Measurements from ENCODE around the gene GBP3. TPM values are rescaled to one million over a fixed set of nuclear protein-coding genes. Genes with fewer than 3 reads are reported as not detected.

GBP3 gene
- total and polyA plus RNA-seq, 2 experiments from 2014 or later = 0.13 TPM; not detected in 1

DNA sequence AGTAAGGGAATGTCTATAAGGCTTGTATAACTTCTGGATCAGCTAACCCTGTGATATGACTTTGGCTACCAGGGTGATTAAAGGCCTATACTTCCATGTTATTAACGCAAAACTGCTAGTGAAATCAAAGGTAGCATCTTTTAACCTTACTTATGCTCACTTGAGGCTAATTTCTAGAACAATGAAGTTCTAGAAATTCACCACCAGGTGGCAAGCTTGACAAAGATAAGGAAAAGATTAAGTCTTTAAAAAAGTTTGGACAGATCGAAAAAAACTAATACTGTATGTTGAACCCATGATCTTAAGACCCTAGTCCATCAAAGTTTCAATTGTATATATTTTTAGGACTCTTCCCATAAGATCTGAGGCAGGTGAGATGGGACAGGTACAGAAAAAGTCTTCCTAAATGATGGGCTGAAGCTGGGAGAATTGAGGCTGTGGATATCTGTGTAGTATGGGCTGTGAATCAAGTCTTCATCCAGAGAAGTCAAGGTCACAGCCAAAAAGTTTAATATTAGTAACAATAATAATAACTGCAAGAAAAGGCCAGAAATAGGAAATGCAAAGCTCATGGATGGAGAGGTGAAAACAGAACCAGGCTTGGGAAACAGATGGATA, 49.0 kb downstream of the GBP3 start:
- Histone ChIP-seq H3K79me2 (replicated peaks; ENCODE audit: insufficient read depth) (peaks cover 35% of the 10 kb centered on the region), H3K9me2 (ENCODE audit: insufficient read depth) (no peaks in the 10 kb centered on the region), H4K20me1 (replicated peaks; ENCODE audit: insufficient read depth) (peaks cover 4% of the 10 kb centered on the region; the same call in 1 of the 2 replicates), H3K4me3 (no peak overlapping the region), H3F3A (replicated peaks; ENCODE audit: low read depth) (no peaks in the 10 kb centered on the region), H3K36me3 (ENCODE audit: insufficient read depth) (no peaks in the 10 kb centered on the region), H3K4me2 (no peak overlapping the region), H3K4me1 (ENCODE audit: insufficient read depth) (no peaks in the 10 kb centered on the region), H3K27me3 (ENCODE audit: insufficient read depth) (no peaks in the 10 kb centered on the region), H3K27ac (ENCODE audit: low read depth) (no peak overlapping the region), H2AFZ (no peak overlapping the region)
- H3K27me3 Mint-ChIP-seq (ENCODE audit: insufficient read depth, low read depth, poor library complexity) = peaks cover 8% of the 10 kb centered on the region
- no peak overlapping the region for H3K27ac Mint-ChIP-seq
- DNase-seq (ENCODE audit: low spot score) (peak; percentile 69), ATAC-seq (peak; percentile 32; the same call in 1 of the 3 replicates)
- TF ChIP-seq STAT1 (IDR thresholded peaks at IDR 0.05; ENCODE audit: unreplicated experiment) = no peak
- no peak for TF ChIP-seq NANOG (IDR thresholded peaks at IDR 0.05; ENCODE audit: borderline replicate concordance)
- TF ChIP-seq, protein P1, sequence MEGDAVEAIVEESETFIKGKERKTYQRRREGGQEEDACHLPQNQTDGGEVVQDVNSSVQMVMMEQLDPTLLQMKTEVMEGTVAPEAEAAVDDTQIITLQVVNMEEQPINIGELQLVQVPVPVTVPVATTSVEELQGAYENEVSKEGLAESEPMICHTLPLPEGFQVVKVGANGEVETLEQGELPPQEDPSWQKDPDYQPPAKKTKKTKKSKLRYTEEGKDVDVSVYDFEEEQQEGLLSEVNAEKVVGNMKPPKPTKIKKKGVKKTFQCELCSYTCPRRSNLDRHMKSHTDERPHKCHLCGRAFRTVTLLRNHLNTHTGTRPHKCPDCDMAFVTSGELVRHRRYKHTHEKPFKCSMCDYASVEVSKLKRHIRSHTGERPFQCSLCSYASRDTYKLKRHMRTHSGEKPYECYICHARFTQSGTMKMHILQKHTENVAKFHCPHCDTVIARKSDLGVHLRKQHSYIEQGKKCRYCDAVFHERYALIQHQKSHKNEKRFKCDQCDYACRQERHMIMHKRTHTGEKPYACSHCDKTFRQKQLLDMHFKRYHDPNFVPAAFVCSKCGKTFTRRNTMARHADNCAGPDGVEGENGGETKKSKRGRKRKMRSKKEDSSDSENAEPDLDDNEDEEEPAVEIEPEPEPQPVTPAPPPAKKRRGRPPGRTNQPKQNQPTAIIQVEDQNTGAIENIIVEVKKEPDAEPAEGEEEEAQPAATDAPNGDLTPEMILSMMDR (conservative IDR thresholded peaks at IDR 0.05; ENCODE audit: low read depth in 2 of 2) = peak; percentile 54 to 84
- H3K4me1 Mint-ChIP-seq = no peaks in the 10 kb centered on the region
- peaks cover 5% of the 10 kb centered on the region; the same call in 2 of the 3 replicates for H3K9me3 Mint-ChIP-seq
- peaks cover 27% of the 10 kb centered on the region; the same call in 2 of the 3 replicates for H3K36me3 Mint-ChIP-seq (ENCODE audit: low read depth)
- H3K4me3 Mint-ChIP-seq = no peak overlapping the region

DNA sequence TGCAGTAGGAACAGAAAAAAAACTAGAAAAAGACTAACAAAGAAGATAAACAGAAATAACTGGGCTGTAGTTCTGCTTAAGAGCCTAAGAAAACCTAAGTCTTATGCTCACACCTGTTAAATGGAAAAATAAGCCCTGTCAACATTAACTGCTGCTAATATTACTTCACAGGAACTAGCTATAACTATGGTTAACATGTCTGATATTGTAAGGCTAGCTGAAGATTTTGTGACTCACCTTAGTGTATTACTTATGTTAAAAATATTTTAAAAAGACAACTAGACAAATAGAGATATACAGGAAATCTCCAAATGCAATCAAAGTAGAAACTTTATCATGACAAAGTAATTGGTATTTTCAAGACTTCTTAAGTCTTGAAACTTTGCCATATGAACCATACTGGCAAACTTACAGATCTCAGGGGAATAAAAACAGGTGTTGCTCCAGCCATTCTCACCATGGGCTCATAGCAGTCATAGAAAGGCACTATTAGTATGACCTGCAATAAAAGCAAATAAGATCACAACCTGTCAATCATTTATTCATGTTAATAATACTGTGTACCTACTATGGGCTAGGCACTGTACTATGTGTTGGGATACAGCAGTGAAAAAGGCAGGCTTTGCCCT, 60.9 kb downstream of the GBP3 start:
- no peak overlapping the region for H3K4me3 ChIP-seq
- Mint-ChIP-seq H3K27me3 (ENCODE audit: insufficient read depth, low read depth, poor library complexity) (no peaks in the 10 kb centered on the region), H3K27ac (no peak overlapping the region), H3K4me3 (no peak overlapping the region), H3K9me3 (no peaks in the 10 kb centered on the region), H3K4me1 (no peaks in the 10 kb centered on the region), H3K36me3 (ENCODE audit: low read depth) (peaks cover 39% of the 10 kb centered on the region)
- H3F3A ChIP-seq (replicated peaks; ENCODE audit: low read depth) = no peaks in the 10 kb centered on the region
- ATAC-seq (no peak), DNase-seq (ENCODE audit: low spot score) (no peak)
- TF ChIP-seq ZNF331 (CRISPR knock-in tag; IDR thresholded peaks at IDR 0.05; ENCODE audit: low read depth) = no peak
- TF ChIP-seq, protein P2, sequence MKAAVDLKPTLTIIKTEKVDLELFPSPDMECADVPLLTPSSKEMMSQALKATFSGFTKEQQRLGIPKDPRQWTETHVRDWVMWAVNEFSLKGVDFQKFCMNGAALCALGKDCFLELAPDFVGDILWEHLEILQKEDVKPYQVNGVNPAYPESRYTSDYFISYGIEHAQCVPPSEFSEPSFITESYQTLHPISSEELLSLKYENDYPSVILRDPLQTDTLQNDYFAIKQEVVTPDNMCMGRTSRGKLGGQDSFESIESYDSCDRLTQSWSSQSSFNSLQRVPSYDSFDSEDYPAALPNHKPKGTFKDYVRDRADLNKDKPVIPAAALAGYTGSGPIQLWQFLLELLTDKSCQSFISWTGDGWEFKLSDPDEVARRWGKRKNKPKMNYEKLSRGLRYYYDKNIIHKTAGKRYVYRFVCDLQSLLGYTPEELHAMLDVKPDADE (IDR thresholded peaks at IDR 0.05) = no peak
- no peak for TF ChIP-seq STAT1 (IDR thresholded peaks at IDR 0.05; ENCODE audit: unreplicated experiment)
- peaks cover 33% of the 10 kb centered on the region for H3K36me3 ChIP-seq (ENCODE audit: insufficient read depth)
- no peak overlapping the region for H3K27ac ChIP-seq (ENCODE audit: low read depth)
- H3K27me3 ChIP-seq (ENCODE audit: insufficient read depth) = no peaks in the 10 kb centered on the region
- H2AFZ ChIP-seq = no peak overlapping the region
- H3K79me2 ChIP-seq (replicated peaks; ENCODE audit: insufficient read depth) = no peaks in the 10 kb centered on the region
- no peak overlapping the region for H3K4me2 ChIP-seq
- no peaks in the 10 kb centered on the region for H3K9me2 ChIP-seq (ENCODE audit: insufficient read depth)
- H4K20me1 ChIP-seq (replicated peaks; ENCODE audit: insufficient read depth) = no peaks in the 10 kb centered on the region; the same call in 1 of the 2 replicates
- H3K4me1 ChIP-seq (ENCODE audit: insufficient read depth) = no peaks in the 10 kb centered on the region

DNA sequence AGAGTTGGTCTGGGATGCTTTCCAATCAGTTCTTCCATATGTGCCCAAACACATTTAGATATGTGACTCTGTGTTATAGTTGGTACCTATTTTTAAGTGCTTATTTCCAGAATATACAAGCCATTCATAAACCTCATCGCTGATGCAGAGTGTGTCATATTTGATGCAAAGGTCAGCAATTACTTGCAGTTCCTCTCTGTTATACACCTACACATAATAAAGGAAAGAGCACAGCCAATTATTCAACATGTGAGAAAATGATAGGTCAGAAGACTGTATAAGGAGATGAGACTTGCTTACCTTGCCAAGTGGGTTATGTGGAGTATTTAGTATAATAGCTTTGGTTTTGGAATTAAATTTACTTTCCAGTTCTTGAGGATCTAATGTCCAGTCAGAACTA, 61.6 kb downstream of the GBP3 start:
- Histone ChIP-seq H4K20me1 (replicated peaks; ENCODE audit: insufficient read depth) (no peaks in the 10 kb centered on the region; the same call in 1 of the 2 replicates), H3K4me3 (no peak overlapping the region), H3K9me2 (ENCODE audit: insufficient read depth) (no peaks in the 10 kb centered on the region), H3K27ac (ENCODE audit: low read depth) (no peak overlapping the region), H3K36me3 (ENCODE audit: insufficient read depth) (peaks cover 28% of the 10 kb centered on the region), H3K79me2 (replicated peaks; ENCODE audit: insufficient read depth) (no peaks in the 10 kb centered on the region), H3K4me1 (ENCODE audit: insufficient read depth) (no peaks in the 10 kb centered on the region), H3K27me3 (ENCODE audit: insufficient read depth) (no peaks in the 10 kb centered on the region), H3K4me2 (no peak overlapping the region), H2AFZ (no peak overlapping the region), H3F3A (replicated peaks; ENCODE audit: low read depth) (no peaks in the 10 kb centered on the region)
- DNase-seq (ENCODE audit: low spot score) (no peak), ATAC-seq (no peak)
- Mint-ChIP-seq H3K27ac (no peak overlapping the region), H3K27me3 (ENCODE audit: insufficient read depth, low read depth, poor library complexity) (no peaks in the 10 kb centered on the region), H3K4me3 (no peak overlapping the region), H3K4me1 (no peaks in the 10 kb centered on the region), H3K9me3 (no peaks in the 10 kb centered on the region), H3K36me3 (ENCODE audit: low read depth) (peaks cover 36% of the 10 kb centered on the region)
- TF ChIP-seq ZNF114 (CRISPR knock-in tag; IDR thresholded peaks at IDR 0.05) (no peak), EZH2 (IDR thresholded peaks at IDR 0.05; ENCODE audit: low read depth, unreplicated experiment) (no peak)
- TF ChIP-seq, protein P2 (IDR thresholded peaks at IDR 0.05) = no peak
